Gastroesophageal sphincter (tissue), 3 donors: Measurements from ENCODE around the gene DIO3.

Source experiments
- CTCF ChIP-seq, 4 experiments: fragments of 200-600 bp in 2 of 4; fragments of 450-650 bp in 2 of 4; sonication (generic) in 1 of 4; IDR thresholded peaks; one replicate each; pipeline ENCODE4 v1.5.1; 2017 to 2019; ENCODE audit warnings: antibody characterized with exemption in 4 of 4, mild to moderate bottlenecking in 2 of 4, moderate library complexity in 2 of 4
- EP300 ChIP-seq: sonication (generic); formaldehyde crosslinking; IDR thresholded peaks from one replicate; pipeline ENCODE4 v1.6.1; 2017; ENCODE audit warnings: antibody characterized with exemption, mild to moderate bottlenecking
- POLR2A ChIP-seq, 2 donors: fragments of 450-650 bp; IDR thresholded peaks; one replicate each; pipeline ENCODE4 v1.6.1; 2017; ENCODE audit warnings: antibody characterized with exemption in 2 of 2, mild to moderate bottlenecking in 2 of 2, moderate library complexity in 1 of 2
- POLR2AphosphoS5 ChIP-seq: sonication (generic); formaldehyde crosslinking; IDR thresholded peaks from one replicate; pipeline ENCODE4 v1.6.1; 2017; ENCODE audit warnings: antibody characterized with exemption

GRCh38 chr14:101538878-101539277 lies 22.4 kb upstream of the DIO3 start:
- TF ChIP-seq CTCF (IDR thresholded peaks at IDR 0.05): no peak
- no peak for TF ChIP-seq EP300
- no peak for TF ChIP-seq POLR2A (IDR thresholded peaks at IDR 0.05)
- TF ChIP-seq POLR2AphosphoS5: no peak
